MCF 10A (cell line): ENCODE measurements around the gene ABAT. TPM values are rescaled to one million over a fixed set of nuclear protein-coding genes. Genes with fewer than 3 reads are reported as not detected.

Experiments
- BruUV-seq: library from RNA; stranded (reverse); fragments of 400-500 nt; replicated peaks from 2 replicates; lab custom pipeline; 2021; lab: Mats Ljungman, UMichigan
- CTCF ChIA-PET: fragments of 300-600 bp; sonication (Branson Sonifier 250); formaldehyde crosslinking; extraction: SDS; loops from one replicate; lab custom pipeline; 2021; ENCODE audit warnings: antibody characterized with exemption, inconsistent platforms; lab: Yijun Ruan, JAX
- POLR2A ChIA-PET: fragments of 300-600, 350-650 bp; sonication (Branson Sonifier 250); formaldehyde crosslinking; extraction: SDS; loops from one replicate; lab custom pipeline; 2020; ENCODE audit warnings: antibody characterized with exemption, inconsistent platforms; lab: Yijun Ruan, JAX
- DNase-seq: peaks from one replicate; pipeline ENCODE4 v3.0.0-alpha.2; 2018; ENCODE audit not compliant: unreplicated experiment
- H3K27ac Mint-ChIP-seq: one replicate; pipeline ENCODE4 v1.8.0; 2022; ENCODE audit warnings: mild to moderate bottlenecking, low read depth, mixed read lengths; ENCODE audit not compliant: unreplicated experiment
- H3K27me3 Mint-ChIP-seq: one replicate; pipeline ENCODE4 v1.8.0; 2022; ENCODE audit warnings: mixed read lengths; ENCODE audit not compliant: insufficient read depth, unreplicated experiment
- H3K36me3 Mint-ChIP-seq: one replicate; pipeline ENCODE4 v1.8.0; 2022; ENCODE audit warnings: mild to moderate bottlenecking, moderate library complexity, mixed read lengths; ENCODE audit not compliant: insufficient read depth, unreplicated experiment
- H3K4me1 Mint-ChIP-seq: one replicate; pipeline ENCODE4 v1.8.0; 2022; ENCODE audit warnings: mixed read lengths; ENCODE audit not compliant: insufficient read depth, unreplicated experiment
- H3K4me3 Mint-ChIP-seq: one replicate; pipeline ENCODE4 v1.8.0; 2022; ENCODE audit warnings: mild to moderate bottlenecking, moderate library complexity, mixed read lengths; ENCODE audit not compliant: unreplicated experiment
- H3K9me3 Mint-ChIP-seq: one replicate; pipeline ENCODE4 v1.8.0; 2022; ENCODE audit warnings: mixed read lengths; ENCODE audit not compliant: unreplicated experiment
- CTCF ChIP-seq: fragments of 200-600 bp; IDR thresholded peaks from one replicate; pipeline ENCODE4 v1.8.0; 2022; ENCODE audit warnings: antibody characterized with exemption, mild to moderate bottlenecking; ENCODE audit not compliant: unreplicated experiment
- intact Hi-C: fragments of 100-400 bp; cut with micrococcal nuclease; formaldehyde crosslinking; loops from 2 replicates; pipeline ENCODE4 v1.14.1; 2022
- total RNA-seq: library from RNA; stranded (reverse); gene quantifications from 2 replicates; pipeline ENCODE4 v1.2.3, GENCODE V29; 2022

ABAT gene
- total RNA-seq, 1 experiment from 2014 or later = 3.0 TPM

GRCh38 chr16:8660841-8661301 is 13.5 kb upstream of the ABAT start:
- no peaks in the 10 kb centered on the region for H3K9me3 Mint-ChIP-seq
- POLR2A ChIA-PET = interaction anchor here (0.8 to 1.4 kb wide), 2 partner anchors 39 to 136 kb away, joined by 3 read pairs; partner anchors contain the start of genes METTL22, PMM2 and TMEM186
- peak; percentile 75 for DNase-seq
- intact Hi-C loops = loop anchor here (1.0 to 10.0 kb wide), 4 partner anchors 131 to 474 kb away; no protein-coding TSS in a partner anchor
- CTCF ChIA-PET = interaction anchor here (0.6 to 22.4 kb wide), 39 partner anchors 8 to 1742 kb away, joined by 3 to 303 read pairs (median 4); partner anchors contain the start of genes ABAT, LITAFD, PMM2 and TMEM186
- no TSS peak for BruUV-seq
- peak; percentile 82 for TF ChIP-seq CTCF
- H3K27me3 Mint-ChIP-seq = no peaks in the 10 kb centered on the region
- no peaks in the 10 kb centered on the region for H3K4me1 Mint-ChIP-seq
- no peak overlapping the region for H3K27ac Mint-ChIP-seq
- H3K36me3 Mint-ChIP-seq = no peaks in the 10 kb centered on the region
- no peak overlapping the region for H3K4me3 Mint-ChIP-seq

GRCh38 chr16:8661703-8662102 is 12.7 kb upstream of the ABAT start:
- H3K36me3 Mint-ChIP-seq = no peaks in the 10 kb centered on the region
- no peak for TF ChIP-seq CTCF
- H3K27me3 Mint-ChIP-seq = no peaks in the 10 kb centered on the region
- BruUV-seq = no TSS peak
- no peaks in the 10 kb centered on the region for H3K4me1 Mint-ChIP-seq
- no peak overlapping the region for H3K27ac Mint-ChIP-seq
- no peak overlapping the region for H3K4me3 Mint-ChIP-seq
- POLR2A ChIA-PET = interaction anchor here (0.8 to 1.4 kb wide), 2 partner anchors 40 to 135 kb away, joined by 3 read pairs; partner anchors contain the start of genes METTL22, PMM2 and TMEM186
- no peak for DNase-seq
- intact Hi-C loops = loop anchor here (1.0 to 10.0 kb wide), 4 partner anchors 131 to 473 kb away; no protein-coding TSS in a partner anchor
- CTCF ChIA-PET = interaction anchor here (0.6 to 22.4 kb wide), 26 partner anchors 9 to 337 kb away, joined by 3 to 303 read pairs (median 4); partner anchors contain the start of genes ABAT, LITAFD, PMM2 and TMEM186
- H3K9me3 Mint-ChIP-seq = no peaks in the 10 kb centered on the region

- TF ChIP-seq CTCF = no peak
- H3K9me3 Mint-ChIP-seq = no peaks in the 10 kb centered on the region
- POLR2A ChIA-PET = interaction anchor here (0.6 kb wide), 1 partner anchor 123 kb away, joined by 3 read pairs; no protein-coding TSS in a partner anchor
- CTCF ChIA-PET = interaction anchor here (0.6 to 22.4 kb wide), 11 partner anchors 7 to 1163 kb away, joined by 3 to 303 read pairs (median 4); no protein-coding TSS in a partner anchor
- no peaks in the 10 kb centered on the region for H3K27me3 Mint-ChIP-seq
- intact Hi-C loops = loop anchor here (10.0 kb wide), 1 partner anchor 341 kb away; no protein-coding TSS in a partner anchor
- no peak overlapping the region for H3K27ac Mint-ChIP-seq
- no peaks in the 10 kb centered on the region for H3K36me3 Mint-ChIP-seq
- H3K4me1 Mint-ChIP-seq = no peaks in the 10 kb centered on the region
- no peak overlapping the region for H3K4me3 Mint-ChIP-seq
- DNase-seq = no peak
- no TSS peak for BruUV-seq
Observed at GRCh38 chr16:8663192-8664089, 11.0 kb upstream of the ABAT start.
